ENCODE results near the gene TPSB2.
A peak's percentile ranks its signal among the peaks of the same experiment; 100 is the strongest.
"Not testable (repeated sequence)": the region's sequence is repeated elsewhere in the genome, so short reads cannot be mapped to it uniquely, and the experiment has no call there.

The TPSB2 gene

GRCh38 chr16:1198671-1199346, 31.2 kb downstream of the TPSB2 start:
- DNase-seq: not testable (repeated sequence)

GRCh38 chr16:1198194-1198593, 31.8 kb downstream of the TPSB2 start:
- DNase-seq: no peak

- peak; percentile 67 for DNase-seq
Measured at GRCh38 chr16:1197237-1197866, 32.6 kb downstream of the TPSB2 start.

GRCh38 chr16:1196494-1196893, 33.5 kb downstream of the TPSB2 start:
- DNase-seq: no peak

- DNase-seq: no peak
Measured at GRCh38 chr16:1195393-1195666, 34.7 kb downstream of the TPSB2 start.

- DNase-seq: no peak
Measured at GRCh38 chr16:1194665-1195392, 35.2 kb downstream of the TPSB2 start.

GRCh38 chr16:1193825-1194581, 36.0 kb downstream of the TPSB2 start:
- DNase-seq: no peak

- peak; percentile 60 for DNase-seq
Measured at GRCh38 chr16:1193143-1193824, 36.7 kb downstream of the TPSB2 start.

GRCh38 chr16:1192384-1193073, 37.5 kb downstream of the TPSB2 start:
- DNase-seq: no peak

- not testable (repeated sequence) for DNase-seq
Measured at GRCh38 chr16:1190789-1191188, 39.2 kb downstream of the TPSB2 start.

GRCh38 chr16:1189455-1189854, 40.5 kb downstream of the TPSB2 start:
- no peak for DNase-seq

GRCh38 chr16:1188432-1189189, 41.4 kb downstream of the TPSB2 start:
- no peak for DNase-seq

GRCh38 chr16:1185460-1186207, 44.4 kb downstream of the TPSB2 start:
- not testable (repeated sequence) for DNase-seq

- no peak for DNase-seq
Measured at GRCh38 chr16:1184980-1185379, 45.0 kb downstream of the TPSB2 start.

GRCh38 chr16:1184156-1184868, 45.7 kb downstream of the TPSB2 start:
- DNase-seq: peak; percentile 61

GRCh38 chr16:1182950-1183907, 46.8 kb downstream of the TPSB2 start:
- peak; percentile 85 for DNase-seq

GRCh38 chr16:1182316-1182671, 47.7 kb downstream of the TPSB2 start:
- no peak for DNase-seq

- DNase-seq: no peak
Measured at GRCh38 chr16:1181404-1182315, 48.3 kb downstream of the TPSB2 start.

Data from NCI-H2171 treated with DMSO at 0.1 percent for 48 hours (cell line).